Effector CD8-positive, alpha-beta T cell (primary cell): Measurements from ENCODE around the gene ARID3A.
A peak's percentile ranks its signal among the peaks of the same experiment; 100 is the strongest.
"Not testable (repeated sequence)": the region's sequence is repeated elsewhere in the genome, so short reads cannot be mapped to it uniquely, and the experiment has no call there.

Experiments used
- DNase-seq: peaks from one replicate; lab custom pipeline; 2025; lab: John Stamatoyannopoulos, UW
- total RNA-seq, 4 experiments: gene quantifications; one replicate each; lab custom pipeline; 2026; lab: John Stamatoyannopoulos, UW

ARID3A gene
- total RNA-seq, result 10.6 to 29.3 (median 23.6) reads per million in 4 experiments

GRCh38 chr19:925526-926322, at the start of gene ARID3A:
ARID3A (plus strand) TSS chr19:926035; CDS start chr19:929529, 3,494 bp downstream.
- DNase-seq, result peak; percentile 60

GRCh38 chr19:876089-876488, 49.7 kb upstream of the ARID3A start:
- DNase-seq, result no peak

GRCh38 chr19:876780-877314, 49.0 kb upstream of the ARID3A start:
- DNase-seq, result no peak

GRCh38 chr19:877992-878660, 47.7 kb upstream of the ARID3A start:
- DNase-seq, result not testable (repeated sequence)

- not testable (repeated sequence) for DNase-seq
Observed at GRCh38 chr19:878751-879561, 46.9 kb upstream of the ARID3A start.

- DNase-seq, result no peak
Observed at GRCh38 chr19:879711-880438, 46.0 kb upstream of the ARID3A start.

- DNase-seq, result no peak
Observed at GRCh38 chr19:881385-882071, 44.3 kb upstream of the ARID3A start.

- no peak for DNase-seq
Observed at GRCh38 chr19:882871-883497, 42.9 kb upstream of the ARID3A start.

GRCh38 chr19:883661-884211, 42.1 kb upstream of the ARID3A start:
- DNase-seq, result no peak

- DNase-seq, result no peak
Observed at GRCh38 chr19:884420-885211, 41.2 kb upstream of the ARID3A start.

GRCh38 chr19:885536-886224, 40.2 kb upstream of the ARID3A start:
- no peak for DNase-seq

GRCh38 chr19:887072-887471, 38.8 kb upstream of the ARID3A start:
- no peak for DNase-seq

GRCh38 chr19:887599-887998, 38.2 kb upstream of the ARID3A start:
- no peak for DNase-seq

GRCh38 chr19:888581-889385, 37.1 kb upstream of the ARID3A start:
- DNase-seq, result peak; percentile 20

GRCh38 chr19:889662-890295, 36.1 kb upstream of the ARID3A start:
- DNase-seq, result no peak

- no peak for DNase-seq
Observed at GRCh38 chr19:890831-891230, 35.0 kb upstream of the ARID3A start.
